Testis (tissue), 5 donors: ENCODE measurements around the gene MAN1A2. TPM values are rescaled to one million over a fixed set of nuclear protein-coding genes. Genes with fewer than 3 reads are reported as not detected.

Experiments used
- DNase-seq: peaks from one replicate; pipeline ENCODE4 v3.0.0-alpha.2; 2019
- H3K27ac ChIP-seq, 2 donors: fragments of 200-600 bp; sonication (generic); one replicate each; pipeline ENCODE4 v1.5.1; 2019
- H3K27me3 ChIP-seq: fragments of 200-600 bp; sonication (generic); one replicate; pipeline ENCODE4 v1.5.1; 2019
- H3K36me3 ChIP-seq: fragments of 200-600 bp; sonication (generic); one replicate; pipeline ENCODE4 v1.5.1; 2017; ENCODE audit warnings: low read depth; ENCODE audit errors: missing control alignments
- H3K4me1 ChIP-seq: fragments of 200-600 bp; sonication (generic); one replicate; pipeline ENCODE4 v1.5.1; 2019
- H3K4me3 ChIP-seq, 2 donors: fragments of 200-600 bp; sonication (generic); one replicate each; pipeline ENCODE4 v1.5.1; 2017 to 2019
- H3K9me3 ChIP-seq: fragments of 200-600 bp; sonication (generic); one replicate; pipeline ENCODE4 v1.5.1; 2017
- POLR2A ChIP-seq: fragments of 450-650 bp; IDR thresholded peaks from one replicate; pipeline ENCODE4 v1.6.1; 2017; ENCODE audit warnings: antibody characterized with exemption, mild to moderate bottlenecking, moderate library complexity
- WGBS, 2 donors: methylation state at CpG; one replicate each; pipeline ENCODE4 v1.1.5; 2018; 5-methylcytosine and 5-hydroxymethylcytosine counted together
- intact Hi-C: fragments of 100-400 bp; cut with DNase I; formaldehyde crosslinking; loops from one replicate; pipeline ENCODE4 v1.15.1; 2023; ENCODE audit warnings: low total_unique reads
- long read RNA-seq, 2 donors: transcript quantifications; one replicate each; lab custom pipeline, GENCODE V29; 2026
- polyA plus RNA-seq: library from polyadenylated mRNA; stranded (reverse); fragments of 350-450 nt; fragmentation: Illumina TruSeq; extraction: RNeasy Lipid Tissue Mini Kit (QIAGEN cat#74804); gene quantifications from one replicate; pipeline ENCODE4 v1.2.3, GENCODE V29; 2014; ENCODE audit warnings: low read depth, low replicate concordance; ENCODE audit not compliant: insufficient read depth
- total RNA-seq, 2 donors: library from RNA; depleted of rRNA; stranded (reverse); fragments of >200 nt; gene quantifications; one replicate each; pipeline ENCODE4 v1.2.3, GENCODE V29; 2016
- TF ChIP-seq, protein P1 (sequence below), 3 experiments: fragments of 450-650 bp in 2 of 3; fragments of 200-600 bp in 1 of 3; sonication (generic) in 1 of 3; IDR thresholded peaks; one replicate each; pipeline ENCODE4 v1.5.1; 2016 to 2019; ENCODE audit warnings: antibody characterized with exemption in 3 of 3, mild to moderate bottlenecking in 2 of 3, moderate library complexity in 1 of 3

Gene MAN1A2
- total RNA-seq (10 to 100 TPM; 64.3 to 69.5 TPM), polyA plus RNA-seq (15.0 TPM)
- long read RNA-seq, donor 1, full-length matches to known transcripts = 3 of 18 reads
- long read RNA-seq, donor 1, partial matches to known transcripts = 15 of 18 reads
- long read RNA-seq, donor 1, other reads (novel, unspliced or antisense) = 0 of 18 reads
- long read RNA-seq, donor 2, full-length matches to known transcripts = 3 of 3 reads
- long read RNA-seq, donor 2, partial matches to known transcripts = 0 of 3 reads
- long read RNA-seq, donor 2, other reads (novel, unspliced or antisense) = 0 of 3 reads

DNA sequence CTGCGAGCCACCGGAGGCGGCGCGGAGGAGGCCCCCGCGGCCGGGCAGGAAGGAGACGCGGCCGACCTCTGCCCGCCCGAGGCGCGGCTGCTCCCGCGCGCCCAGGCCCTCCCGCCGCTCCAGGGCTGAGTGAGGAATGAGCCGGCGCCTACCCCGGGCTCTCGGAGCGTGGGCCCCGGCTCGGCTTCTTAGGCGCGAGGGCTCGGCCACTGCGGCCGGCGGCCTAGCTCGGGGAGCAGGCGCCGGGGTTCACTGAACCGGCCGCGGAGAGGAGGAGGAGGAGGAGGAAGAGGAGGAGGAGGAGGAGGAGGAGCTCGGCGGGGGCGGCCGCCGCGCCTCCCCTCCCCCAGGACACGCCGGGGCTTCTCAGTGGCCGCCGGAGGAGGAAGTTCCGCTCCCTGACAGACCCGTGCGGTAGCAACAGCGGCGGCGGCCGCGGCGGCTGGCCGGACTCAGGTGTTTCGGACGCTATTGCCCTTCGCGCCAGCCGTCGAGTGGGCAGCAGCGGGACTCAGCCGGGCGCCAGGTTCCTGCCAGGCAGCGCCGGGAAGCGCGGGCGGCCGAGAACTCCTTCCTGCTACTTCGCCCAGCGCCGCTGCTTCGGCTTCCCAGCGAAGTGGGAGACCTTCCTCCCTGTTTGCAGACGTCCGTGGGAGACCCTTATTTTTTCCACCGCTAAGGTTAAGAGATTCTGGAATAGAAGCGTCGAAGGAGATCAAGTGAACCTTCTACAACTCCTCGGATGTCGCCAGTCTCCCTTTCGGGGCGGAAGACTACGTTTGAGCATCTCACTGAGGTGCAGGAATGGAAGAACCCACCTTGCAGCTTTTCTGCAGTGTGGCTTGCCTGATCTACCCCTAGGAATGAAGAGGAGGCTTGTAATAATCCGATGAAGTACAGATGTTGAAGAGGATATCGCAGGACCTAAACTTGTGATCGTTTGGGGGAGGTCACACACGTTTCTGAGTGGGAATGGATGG is at the start of gene MAN1A2:
TSS of gene MAN1A2 (plus strand) at position 404 of the 980 bp plus-strand sequence. CDS start 735 bp downstream, outside the sequence.
- Histone ChIP-seq H3K9me3 (no peaks in the 10 kb centered on the region), H3K36me3 (no peaks in the 10 kb centered on the region), H3K4me1 (peaks cover 35% of the 10 kb centered on the region), H3K27me3 (no peaks in the 10 kb centered on the region), H3K4me3 (peak within 1 kb of the TSS; percentile 89 to 90), H3K27ac (peak within 1 kb of the TSS; percentile 96 to 99)
- TF ChIP-seq, protein P1, sequence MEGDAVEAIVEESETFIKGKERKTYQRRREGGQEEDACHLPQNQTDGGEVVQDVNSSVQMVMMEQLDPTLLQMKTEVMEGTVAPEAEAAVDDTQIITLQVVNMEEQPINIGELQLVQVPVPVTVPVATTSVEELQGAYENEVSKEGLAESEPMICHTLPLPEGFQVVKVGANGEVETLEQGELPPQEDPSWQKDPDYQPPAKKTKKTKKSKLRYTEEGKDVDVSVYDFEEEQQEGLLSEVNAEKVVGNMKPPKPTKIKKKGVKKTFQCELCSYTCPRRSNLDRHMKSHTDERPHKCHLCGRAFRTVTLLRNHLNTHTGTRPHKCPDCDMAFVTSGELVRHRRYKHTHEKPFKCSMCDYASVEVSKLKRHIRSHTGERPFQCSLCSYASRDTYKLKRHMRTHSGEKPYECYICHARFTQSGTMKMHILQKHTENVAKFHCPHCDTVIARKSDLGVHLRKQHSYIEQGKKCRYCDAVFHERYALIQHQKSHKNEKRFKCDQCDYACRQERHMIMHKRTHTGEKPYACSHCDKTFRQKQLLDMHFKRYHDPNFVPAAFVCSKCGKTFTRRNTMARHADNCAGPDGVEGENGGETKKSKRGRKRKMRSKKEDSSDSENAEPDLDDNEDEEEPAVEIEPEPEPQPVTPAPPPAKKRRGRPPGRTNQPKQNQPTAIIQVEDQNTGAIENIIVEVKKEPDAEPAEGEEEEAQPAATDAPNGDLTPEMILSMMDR (IDR thresholded peaks at IDR 0.05) = no peak
- TF ChIP-seq POLR2A = no peak
- 0% methylated on average over 11 to 92 of the region's 93 CpGs for WGBS, 2 donors
- DNase-seq = peak; percentile 92
- intact Hi-C loops = no loop called here

DNA sequence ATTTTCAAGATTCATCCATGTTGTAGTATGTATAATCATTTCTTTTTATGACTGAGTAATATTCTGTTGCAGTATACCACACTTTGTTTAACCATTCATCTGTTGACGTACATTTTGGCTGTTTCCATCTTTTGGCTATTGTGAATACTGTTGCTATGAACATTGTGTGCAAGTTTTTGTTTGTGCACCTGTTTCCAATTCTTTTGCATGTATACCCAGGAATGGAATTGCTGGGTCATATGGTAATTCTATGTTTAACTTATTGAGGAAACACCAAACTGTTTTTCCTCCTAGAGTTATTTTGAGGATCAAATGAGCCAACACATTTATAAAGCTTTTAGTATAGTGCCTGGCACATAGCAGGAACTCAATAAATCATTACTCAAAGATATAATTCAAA is 49.2 kb upstream of the MAN1A2 start:
- H3K27ac ChIP-seq = no peak overlapping the region
- TF ChIP-seq, protein P1 (IDR thresholded peaks at IDR 0.05) = no peak
- H3K4me3 ChIP-seq = no peak overlapping the region
- no peaks in the 10 kb centered on the region for H3K27me3 ChIP-seq
- no peak for DNase-seq
- no peaks in the 10 kb centered on the region for H3K36me3 ChIP-seq
- WGBS, 2 donors = 83 to 90% methylated on average over 1 of the region's 1 CpG
- H3K9me3 ChIP-seq = no peaks in the 10 kb centered on the region
- H3K4me1 ChIP-seq = peaks cover 11% of the 10 kb centered on the region
- intact Hi-C loops = no loop called here

DNA sequence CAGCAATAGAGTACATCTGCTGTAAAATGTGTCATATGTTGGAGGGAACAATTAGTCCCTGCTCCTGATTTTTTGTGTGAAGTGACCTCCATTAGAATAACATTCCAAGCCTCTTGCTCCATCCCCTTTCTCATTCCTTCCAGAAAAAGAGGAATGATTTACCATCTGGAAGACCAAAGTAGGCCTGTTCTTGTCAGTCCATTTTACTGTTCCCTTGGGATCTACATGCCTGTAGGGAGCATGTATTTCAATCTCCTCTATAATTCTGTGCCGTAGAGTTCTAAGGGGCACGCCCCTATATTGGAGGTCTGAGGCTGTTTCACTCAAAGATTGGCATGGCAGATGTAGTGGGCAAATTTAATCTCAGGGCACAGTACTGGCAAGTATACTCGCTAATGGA is 48.8 kb upstream of the MAN1A2 start:
- no peak overlapping the region for H3K4me3 ChIP-seq
- no peak overlapping the region for H3K27ac ChIP-seq
- no peak for DNase-seq
- no peaks in the 10 kb centered on the region for H3K36me3 ChIP-seq
- peaks cover 11% of the 10 kb centered on the region for H3K4me1 ChIP-seq
- H3K27me3 ChIP-seq = no peaks in the 10 kb centered on the region
- TF ChIP-seq POLR2A = no peak
- 67 to 75% methylated on average over 3 of the region's 3 CpGs for WGBS, 2 donors
- intact Hi-C loops = no loop called here
- H3K9me3 ChIP-seq = no peaks in the 10 kb centered on the region

DNA sequence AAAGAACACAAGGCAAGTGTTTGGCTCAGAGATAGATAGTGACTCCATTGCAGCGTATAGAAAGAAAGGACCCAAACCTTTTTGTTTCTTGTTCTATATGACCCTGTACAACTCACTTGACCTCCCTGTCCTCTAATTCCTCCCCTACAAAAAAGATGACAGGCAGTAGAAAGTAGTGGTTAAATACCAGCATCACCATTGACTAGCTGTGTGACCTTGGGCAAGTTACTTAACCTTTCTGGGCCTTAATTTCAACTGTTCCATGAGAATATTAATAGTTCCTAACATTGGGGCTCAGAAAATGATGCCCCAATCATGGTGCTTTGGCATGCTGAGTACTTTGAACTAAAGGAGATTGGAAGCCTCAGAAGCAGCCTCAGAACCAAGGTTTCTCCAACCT is 46.7 kb upstream of the MAN1A2 start:
- H3K36me3 ChIP-seq = no peaks in the 10 kb centered on the region
- TF ChIP-seq, protein P1 (IDR thresholded peaks at IDR 0.05) = no peak
- TF ChIP-seq POLR2A = no peak
- intact Hi-C loops = no loop called here
- no peak overlapping the region for H3K4me3 ChIP-seq
- H3K9me3 ChIP-seq = no peaks in the 10 kb centered on the region
- WGBS, 2 donors = 96 to 97% methylated on average over 1 of the region's 1 CpG
- no peak overlapping the region for H3K27ac ChIP-seq
- DNase-seq = no peak
- no peaks in the 10 kb centered on the region for H3K27me3 ChIP-seq
- peaks cover 11% of the 10 kb centered on the region for H3K4me1 ChIP-seq
